ENCODE measurements around the gene TBRG4.

TBRG4 gene

DNA sequence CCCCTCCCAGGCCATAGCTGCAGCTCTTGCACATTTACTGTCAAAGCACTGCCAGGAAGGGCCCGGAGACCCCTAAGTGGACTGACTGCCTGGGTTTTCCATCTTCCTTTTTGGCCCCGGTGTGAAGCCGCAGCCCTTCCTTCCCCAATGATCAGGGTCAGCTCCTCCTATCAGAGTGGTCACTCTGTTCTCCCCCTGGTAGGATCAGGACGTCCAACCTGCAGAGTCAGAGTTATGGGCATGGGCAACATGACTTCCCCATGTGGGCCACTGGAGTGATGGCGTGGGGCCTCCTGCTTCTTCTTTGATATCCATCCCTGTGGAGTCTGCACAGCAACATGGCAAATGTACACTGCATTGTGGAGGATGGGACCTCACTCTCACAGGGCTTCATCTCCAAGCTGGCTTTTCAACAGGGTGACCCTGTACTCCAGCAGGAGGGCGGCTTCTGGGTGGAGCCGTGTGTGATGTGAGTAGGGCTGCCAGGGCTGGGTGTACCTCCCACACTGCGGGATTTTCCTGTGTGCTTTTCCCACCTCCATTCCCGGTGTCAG lies 39.7 kb upstream of the TBRG4 start:
- Histone ChIP-seq H3K36me3 (ENCODE audit: control insufficient read depth in 2 of 2, insufficient read depth in 1 of 2, low read length in 2 of 2) (no peaks in the 10 kb centered on the region), H3K27ac (ENCODE audit: extremely low read depth, low read depth, low read length) (no peak overlapping the region), H3K9me3 (ENCODE audit: control insufficient read depth, insufficient read depth, low read depth, low read length) (no peaks in the 10 kb centered on the region), H3K4me1 (ENCODE audit: control insufficient read depth, insufficient read depth, low read length) (no peaks in the 10 kb centered on the region; the same call in 1 of the 2 replicates), H3K4me3 (ENCODE audit: low read depth, low read length) (no peak overlapping the region)
- POLR2A ChIA-PET: no interaction called here
- CTCF ChIA-PET: interaction anchor here (0.6 to 1.6 kb wide), 3 partner anchors 15 to 173 kb away, joined by 3 to 4 read pairs (median 3); no protein-coding TSS in a partner anchor
- TF ChIP-seq, protein P1, sequence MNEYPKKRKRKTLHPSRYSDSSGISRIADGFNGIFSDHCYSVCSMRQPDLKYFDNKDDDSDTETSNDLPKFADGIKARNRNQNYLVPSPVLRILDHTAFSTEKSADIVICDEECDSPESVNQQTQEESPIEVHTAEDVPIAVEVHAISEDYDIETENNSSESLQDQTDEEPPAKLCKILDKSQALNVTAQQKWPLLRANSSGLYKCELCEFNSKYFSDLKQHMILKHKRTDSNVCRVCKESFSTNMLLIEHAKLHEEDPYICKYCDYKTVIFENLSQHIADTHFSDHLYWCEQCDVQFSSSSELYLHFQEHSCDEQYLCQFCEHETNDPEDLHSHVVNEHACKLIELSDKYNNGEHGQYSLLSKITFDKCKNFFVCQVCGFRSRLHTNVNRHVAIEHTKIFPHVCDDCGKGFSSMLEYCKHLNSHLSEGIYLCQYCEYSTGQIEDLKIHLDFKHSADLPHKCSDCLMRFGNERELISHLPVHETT (tag by site-specific recombination; IDR thresholded peaks at IDR 0.05): no peak
- TF ChIP-seq EGR2 (tag by site-specific recombination; IDR thresholded peaks at IDR 0.05; ENCODE audit: low read depth): peak; percentile 40; the same call in 1 of the 2 replicates
- TF ChIP-seq ZNF157 (tag by site-specific recombination; IDR thresholded peaks at IDR 0.05): peak; percentile 73

DNA sequence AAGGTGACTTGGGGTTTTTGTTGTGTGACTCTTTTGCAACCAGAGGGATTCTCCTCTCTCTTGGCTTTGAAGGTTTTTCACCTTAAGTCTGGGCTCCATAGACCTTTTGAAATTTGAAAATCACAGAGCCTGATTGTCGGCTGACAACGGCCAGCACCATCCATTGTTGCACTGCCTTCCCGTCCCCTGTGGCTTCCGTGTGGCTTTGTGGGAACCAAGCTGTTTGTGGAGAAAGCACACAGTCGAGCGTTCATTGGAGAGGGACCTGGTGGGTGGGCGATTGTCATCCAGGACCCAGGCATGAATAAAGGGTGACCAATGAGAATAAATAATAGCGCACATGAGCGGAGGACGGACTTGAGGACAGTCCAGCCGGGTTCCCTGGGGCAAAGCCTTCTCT lies 38.7 kb upstream of the TBRG4 start:
- TF ChIP-seq, protein P2, sequence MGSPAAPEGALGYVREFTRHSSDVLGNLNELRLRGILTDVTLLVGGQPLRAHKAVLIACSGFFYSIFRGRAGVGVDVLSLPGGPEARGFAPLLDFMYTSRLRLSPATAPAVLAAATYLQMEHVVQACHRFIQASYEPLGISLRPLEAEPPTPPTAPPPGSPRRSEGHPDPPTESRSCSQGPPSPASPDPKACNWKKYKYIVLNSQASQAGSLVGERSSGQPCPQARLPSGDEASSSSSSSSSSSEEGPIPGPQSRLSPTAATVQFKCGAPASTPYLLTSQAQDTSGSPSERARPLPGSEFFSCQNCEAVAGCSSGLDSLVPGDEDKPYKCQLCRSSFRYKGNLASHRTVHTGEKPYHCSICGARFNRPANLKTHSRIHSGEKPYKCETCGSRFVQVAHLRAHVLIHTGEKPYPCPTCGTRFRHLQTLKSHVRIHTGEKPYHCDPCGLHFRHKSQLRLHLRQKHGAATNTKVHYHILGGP (tag by site-specific recombination; IDR thresholded peaks at IDR 0.05): no peak
- TF ChIP-seq, protein P3, sequence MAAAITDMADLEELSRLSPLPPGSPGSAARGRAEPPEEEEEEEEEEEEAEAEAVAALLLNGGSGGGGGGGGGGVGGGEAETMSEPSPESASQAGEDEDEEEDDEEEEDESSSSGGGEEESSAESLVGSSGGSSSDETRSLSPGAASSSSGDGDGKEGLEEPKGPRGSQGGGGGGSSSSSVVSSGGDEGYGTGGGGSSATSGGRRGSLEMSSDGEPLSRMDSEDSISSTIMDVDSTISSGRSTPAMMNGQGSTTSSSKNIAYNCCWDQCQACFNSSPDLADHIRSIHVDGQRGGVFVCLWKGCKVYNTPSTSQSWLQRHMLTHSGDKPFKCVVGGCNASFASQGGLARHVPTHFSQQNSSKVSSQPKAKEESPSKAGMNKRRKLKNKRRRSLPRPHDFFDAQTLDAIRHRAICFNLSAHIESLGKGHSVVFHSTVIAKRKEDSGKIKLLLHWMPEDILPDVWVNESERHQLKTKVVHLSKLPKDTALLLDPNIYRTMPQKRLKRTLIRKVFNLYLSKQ (tag by site-specific recombination; IDR thresholded peaks at IDR 0.05; ENCODE audit: borderline replicate concordance): no peak
- TF ChIP-seq ZNF175 (tag by site-specific recombination; IDR thresholded peaks at IDR 0.05): no peak
- TF ChIP-seq ZEB2 (tag by site-specific recombination; IDR thresholded peaks at IDR 0.05): no peak
- TF ChIP-seq ZNF239 (tag by site-specific recombination; IDR thresholded peaks at IDR 0.05): no peak
- no peak for TF ChIP-seq ZNF350 (tag by site-specific recombination; IDR thresholded peaks at IDR 0.05)
- TF ChIP-seq, protein P4, sequence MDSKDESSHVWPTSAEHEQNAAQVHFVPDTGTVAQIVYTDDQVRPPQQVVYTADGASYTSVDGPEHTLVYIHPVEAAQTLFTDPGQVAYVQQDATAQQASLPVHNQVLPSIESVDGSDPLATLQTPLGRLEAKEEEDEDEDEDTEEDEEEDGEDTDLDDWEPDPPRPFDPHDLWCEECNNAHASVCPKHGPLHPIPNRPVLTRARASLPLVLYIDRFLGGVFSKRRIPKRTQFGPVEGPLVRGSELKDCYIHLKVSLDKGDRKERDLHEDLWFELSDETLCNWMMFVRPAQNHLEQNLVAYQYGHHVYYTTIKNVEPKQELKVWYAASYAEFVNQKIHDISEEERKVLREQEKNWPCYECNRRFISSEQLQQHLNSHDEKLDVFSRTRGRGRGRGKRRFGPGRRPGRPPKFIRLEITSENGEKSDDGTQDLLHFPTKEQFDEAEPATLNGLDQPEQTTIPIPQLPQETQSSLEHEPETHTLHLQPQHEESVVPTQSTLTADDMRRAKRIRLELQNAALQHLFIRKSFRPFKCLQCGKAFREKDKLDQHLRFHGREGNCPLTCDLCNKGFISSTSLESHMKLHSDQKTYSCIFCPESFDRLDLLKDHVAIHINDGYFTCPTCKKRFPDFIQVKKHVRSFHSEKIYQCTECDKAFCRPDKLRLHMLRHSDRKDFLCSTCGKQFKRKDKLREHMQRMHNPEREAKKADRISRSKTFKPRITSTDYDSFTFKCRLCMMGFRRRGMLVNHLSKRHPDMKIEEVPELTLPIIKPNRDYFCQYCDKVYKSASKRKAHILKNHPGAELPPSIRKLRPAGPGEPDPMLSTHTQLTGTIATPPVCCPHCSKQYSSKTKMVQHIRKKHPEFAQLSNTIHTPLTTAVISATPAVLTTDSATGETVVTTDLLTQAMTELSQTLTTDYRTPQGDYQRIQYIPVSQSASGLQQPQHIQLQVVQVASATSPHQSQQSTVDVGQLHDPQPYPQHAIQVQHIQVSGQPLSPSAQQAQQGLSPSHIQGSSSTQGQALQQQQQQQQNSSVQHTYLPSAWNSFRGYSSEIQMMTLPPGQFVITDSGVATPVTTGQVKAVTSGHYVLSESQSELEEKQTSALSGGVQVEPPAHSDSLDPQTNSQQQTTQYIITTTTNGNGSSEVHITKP (tag by site-specific recombination; IDR thresholded peaks at IDR 0.05): no peak
- TF ChIP-seq GLI4 (tag by site-specific recombination; IDR thresholded peaks at IDR 0.05): no peak
- TF ChIP-seq ZNF549 (tag by site-specific recombination; IDR thresholded peaks at IDR 0.05): no peak
- TF ChIP-seq, protein P5, sequence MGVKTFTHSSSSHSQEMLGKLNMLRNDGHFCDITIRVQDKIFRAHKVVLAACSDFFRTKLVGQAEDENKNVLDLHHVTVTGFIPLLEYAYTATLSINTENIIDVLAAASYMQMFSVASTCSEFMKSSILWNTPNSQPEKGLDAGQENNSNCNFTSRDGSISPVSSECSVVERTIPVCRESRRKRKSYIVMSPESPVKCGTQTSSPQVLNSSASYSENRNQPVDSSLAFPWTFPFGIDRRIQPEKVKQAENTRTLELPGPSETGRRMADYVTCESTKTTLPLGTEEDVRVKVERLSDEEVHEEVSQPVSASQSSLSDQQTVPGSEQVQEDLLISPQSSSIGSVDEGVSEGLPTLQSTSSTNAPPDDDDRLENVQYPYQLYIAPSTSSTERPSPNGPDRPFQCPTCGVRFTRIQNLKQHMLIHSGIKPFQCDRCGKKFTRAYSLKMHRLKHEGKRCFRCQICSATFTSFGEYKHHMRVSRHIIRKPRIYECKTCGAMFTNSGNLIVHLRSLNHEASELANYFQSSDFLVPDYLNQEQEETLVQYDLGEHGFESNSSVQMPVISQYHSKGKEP (tag by site-specific recombination; IDR thresholded peaks at IDR 0.05): no peak
- TF ChIP-seq ZNF132 (tag by site-specific recombination; IDR thresholded peaks at IDR 0.05; ENCODE audit: borderline replicate concordance): no peak
- no peak for TF ChIP-seq GFI1B (tag by site-specific recombination; IDR thresholded peaks at IDR 0.05)
- TF ChIP-seq ZNF621 (tag by site-specific recombination; IDR thresholded peaks at IDR 0.05): no peak
- TF ChIP-seq ZIC2 (tag by site-specific recombination; IDR thresholded peaks at IDR 0.05): no peak
- TF ChIP-seq ZNF76 (tag by site-specific recombination; IDR thresholded peaks at IDR 0.05; ENCODE audit: borderline replicate concordance, low read depth): no peak
- TF ChIP-seq ZNF157 (tag by site-specific recombination; IDR thresholded peaks at IDR 0.05): no peak
- TF ChIP-seq, protein P6, sequence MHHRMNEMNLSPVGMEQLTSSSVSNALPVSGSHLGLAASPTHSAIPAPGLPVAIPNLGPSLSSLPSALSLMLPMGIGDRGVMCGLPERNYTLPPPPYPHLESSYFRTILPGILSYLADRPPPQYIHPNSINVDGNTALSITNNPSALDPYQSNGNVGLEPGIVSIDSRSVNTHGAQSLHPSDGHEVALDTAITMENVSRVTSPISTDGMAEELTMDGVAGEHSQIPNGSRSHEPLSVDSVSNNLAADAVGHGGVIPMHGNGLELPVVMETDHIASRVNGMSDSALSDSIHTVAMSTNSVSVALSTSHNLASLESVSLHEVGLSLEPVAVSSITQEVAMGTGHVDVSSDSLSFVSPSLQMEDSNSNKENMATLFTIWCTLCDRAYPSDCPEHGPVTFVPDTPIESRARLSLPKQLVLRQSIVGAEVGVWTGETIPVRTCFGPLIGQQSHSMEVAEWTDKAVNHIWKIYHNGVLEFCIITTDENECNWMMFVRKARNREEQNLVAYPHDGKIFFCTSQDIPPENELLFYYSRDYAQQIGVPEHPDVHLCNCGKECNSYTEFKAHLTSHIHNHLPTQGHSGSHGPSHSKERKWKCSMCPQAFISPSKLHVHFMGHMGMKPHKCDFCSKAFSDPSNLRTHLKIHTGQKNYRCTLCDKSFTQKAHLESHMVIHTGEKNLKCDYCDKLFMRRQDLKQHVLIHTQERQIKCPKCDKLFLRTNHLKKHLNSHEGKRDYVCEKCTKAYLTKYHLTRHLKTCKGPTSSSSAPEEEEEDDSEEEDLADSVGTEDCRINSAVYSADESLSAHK (tag by site-specific recombination; IDR thresholded peaks at IDR 0.05): no peak
- no peaks in the 10 kb centered on the region; the same call in 1 of the 2 replicates for H3K4me1 ChIP-seq (ENCODE audit: control insufficient read depth, insufficient read depth, low read length)
- no peaks in the 10 kb centered on the region for H3K9me3 ChIP-seq (ENCODE audit: control insufficient read depth, insufficient read depth, low read depth, low read length)
- H3K36me3 ChIP-seq (ENCODE audit: control insufficient read depth in 2 of 2, insufficient read depth in 1 of 2, low read length in 2 of 2): no peaks in the 10 kb centered on the region
- POLR2A ChIA-PET: no interaction called here
- no peak overlapping the region for H3K4me3 ChIP-seq (ENCODE audit: low read depth, low read length)
- no peak overlapping the region for H3K27ac ChIP-seq (ENCODE audit: extremely low read depth, low read depth, low read length)
- CTCF ChIA-PET: interaction anchor here (1.6 kb wide), 1 partner anchor 14 kb away, joined by 4 read pairs; no protein-coding TSS in a partner anchor

All from HEK293 (cell line).